ENCODE measurements around the gene CYB5R2. TPM values are rescaled to one million over a fixed set of nuclear protein-coding genes. Genes with fewer than 3 reads are reported as not detected.

CYB5R2 gene
- total and polyA plus RNA-seq, 5 donors from 2014 or later, result 0.54 TPM; not detected in 4

DNA sequence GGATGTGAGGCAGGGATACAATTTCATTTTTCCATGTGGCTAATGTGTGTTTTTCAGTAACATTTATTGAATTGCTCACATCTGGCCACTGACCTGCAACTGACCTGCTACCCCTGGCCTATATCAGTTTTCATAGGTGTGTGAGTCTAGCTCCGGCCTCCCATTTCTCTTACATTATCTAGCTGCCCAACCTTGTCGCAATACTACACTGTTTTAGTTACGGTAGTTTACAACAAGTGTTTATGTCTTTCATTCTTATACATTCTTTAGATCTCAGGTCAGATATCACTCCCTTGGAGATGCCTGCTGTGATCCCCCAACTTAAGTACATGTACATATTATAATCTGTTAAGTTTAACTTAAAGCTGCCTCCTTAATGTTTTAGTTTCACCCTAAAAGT is 2.3 kb upstream of the CYB5R2 start:
- no peak for DNase-seq
- Mint-ChIP-seq H3K27me3 (peaks cover 51% of the 10 kb centered on the region), H3K4me3 (no peak overlapping the region), H3K9me3 (no peaks in the 10 kb centered on the region), H3K27ac (no peak overlapping the region), H3K4me1 (peaks cover 0 to 8% (median 2%) of the 10 kb centered on the region in 4 donors), H3K36me3 (no peaks in the 10 kb centered on the region)
- Histone ChIP-seq H3K27me3 (ENCODE audit: control insufficient read depth, insufficient read depth, low read length) (peaks cover 20% of the 10 kb centered on the region), H3K4me1 (ENCODE audit: control insufficient read depth, insufficient read depth, low read length, poor library complexity, severe bottlenecking) (no peaks in the 10 kb centered on the region), H3K4me3 (ENCODE audit: low read depth, low read length) (no peak overlapping the region), H3K36me3 (ENCODE audit: control insufficient read depth, insufficient read depth, low read length) (no peaks in the 10 kb centered on the region), H3K9me3 (ENCODE audit: control insufficient read depth in 2 of 2, low read length in 2 of 2) (no peaks in the 10 kb centered on the region), H3K27ac (ENCODE audit: insufficient read depth, low read length, poor library complexity, severe bottlenecking) (no peak overlapping the region)
- no peak for ATAC-seq (ENCODE audit: low read depth in 2 of 2)

DNA sequence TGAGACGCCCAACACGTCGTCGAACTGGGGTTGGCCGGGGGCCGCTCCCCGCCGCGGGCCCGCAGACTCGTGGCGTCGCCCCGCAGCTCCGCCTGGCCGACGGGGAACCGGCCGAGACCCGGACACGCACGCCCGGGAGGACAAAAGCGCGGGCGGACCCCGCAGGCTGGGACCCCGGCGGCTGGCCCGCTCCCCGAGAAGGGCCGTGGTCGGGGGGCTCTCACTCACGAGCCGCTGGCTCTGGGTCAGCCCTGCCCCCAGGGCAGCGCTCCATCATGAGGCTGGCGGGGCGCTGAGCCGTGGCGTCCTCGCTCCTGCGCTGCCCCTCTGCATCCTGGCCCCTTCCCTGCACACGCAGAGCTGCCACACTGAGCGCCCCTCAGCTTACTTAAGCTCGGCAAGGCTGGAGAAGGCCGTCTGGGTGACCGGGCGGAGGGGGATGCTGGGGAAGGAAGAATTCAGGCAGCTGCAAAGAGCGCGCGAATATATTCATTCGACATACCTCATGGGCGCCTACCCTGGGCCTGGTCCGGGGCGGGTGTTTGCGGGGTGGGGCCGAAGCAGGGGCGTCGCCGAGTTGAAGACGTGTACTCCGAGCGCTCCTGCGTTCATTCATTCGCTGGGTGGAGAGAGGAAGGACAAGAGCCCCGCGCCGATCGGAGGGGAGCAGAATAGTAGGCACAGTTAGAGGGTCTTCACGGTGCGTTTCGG is 579 bp upstream of the CYB5R2 start:
- peak in 1 of 3 donors; percentile 8 for DNase-seq
- no peak for ATAC-seq (ENCODE audit: low read depth in 2 of 2)
- Histone ChIP-seq H3K36me3 (ENCODE audit: control insufficient read depth, insufficient read depth, low read length) (no peaks in the 10 kb centered on the region), H3K4me1 (ENCODE audit: control insufficient read depth, insufficient read depth, low read length, poor library complexity, severe bottlenecking) (no peaks in the 10 kb centered on the region), H3K27me3 (ENCODE audit: control insufficient read depth, insufficient read depth, low read length) (peaks cover 20% of the 10 kb centered on the region), H3K27ac (ENCODE audit: insufficient read depth, low read length, poor library complexity, severe bottlenecking) (no peak overlapping the region), H3K4me3 (ENCODE audit: low read depth, low read length) (no peak overlapping the region), H3K9me3 (ENCODE audit: control insufficient read depth in 2 of 2, low read length in 2 of 2) (no peaks in the 10 kb centered on the region)
- peaks cover 56% of the 10 kb centered on the region for H3K27me3 Mint-ChIP-seq
- no peaks in the 10 kb centered on the region for H3K36me3 Mint-ChIP-seq
- no peak overlapping the region for H3K27ac Mint-ChIP-seq
- H3K4me1 Mint-ChIP-seq, result peaks cover 0 to 8% (median 2%) of the 10 kb centered on the region in 4 donors
- H3K9me3 Mint-ChIP-seq, result no peaks in the 10 kb centered on the region
- peak overlapping the region in 2 of 4 donors; percentile 68 to 74 for H3K4me3 Mint-ChIP-seq

DNA sequence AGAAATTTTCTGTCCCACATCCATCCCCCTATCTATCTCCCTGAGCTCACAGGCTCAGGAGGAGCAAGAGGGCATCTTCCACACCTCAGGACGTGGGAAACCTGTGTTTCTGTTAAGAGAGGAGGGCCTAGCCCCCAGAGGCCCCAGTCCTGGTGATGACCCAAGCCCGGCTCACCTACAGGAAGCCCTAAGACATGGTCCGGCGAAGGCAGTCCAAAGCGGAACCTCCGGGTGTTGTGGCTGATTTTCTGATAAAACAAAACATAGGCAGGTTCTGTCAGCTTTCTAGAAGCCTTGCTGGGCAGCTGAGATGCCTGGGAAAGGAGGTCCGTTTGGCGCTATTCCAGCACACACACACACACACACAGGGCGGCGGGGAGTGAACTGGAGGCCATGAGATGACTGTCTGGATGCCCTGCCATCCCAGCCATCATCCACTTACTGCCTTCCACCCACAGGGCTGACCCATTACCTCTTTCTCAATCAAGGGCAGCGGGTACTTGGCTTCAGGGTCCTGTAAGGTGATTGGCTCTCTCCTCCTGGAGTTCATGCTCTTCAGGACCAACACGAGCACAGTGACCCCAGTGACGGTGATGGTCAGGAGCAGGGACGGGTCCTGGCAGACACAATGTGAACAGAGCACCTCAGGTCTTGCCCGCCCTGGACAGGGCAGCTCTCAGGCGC is 882 bp downstream of the CYB5R2 start:
- no peak overlapping the region for H3K27ac Mint-ChIP-seq
- H3K4me3 Mint-ChIP-seq, result peak overlapping the region in 2 of 4 donors; percentile 16 to 47
- DNase-seq, result no peak
- H3K9me3 Mint-ChIP-seq, result no peaks in the 10 kb centered on the region
- no peaks in the 10 kb centered on the region for H3K9me3 ChIP-seq (ENCODE audit: control insufficient read depth in 2 of 2, low read length in 2 of 2)
- no peak overlapping the region for H3K27ac ChIP-seq (ENCODE audit: insufficient read depth, low read length, poor library complexity, severe bottlenecking)
- H3K27me3 Mint-ChIP-seq, result peaks cover 51% of the 10 kb centered on the region
- peaks cover 0 to 8% (median 2%) of the 10 kb centered on the region in 4 donors for H3K4me1 Mint-ChIP-seq
- H3K27me3 ChIP-seq (ENCODE audit: control insufficient read depth, insufficient read depth, low read length), result peaks cover 20% of the 10 kb centered on the region
- ATAC-seq (ENCODE audit: low read depth in 2 of 2), result no peak
- no peaks in the 10 kb centered on the region for H3K4me1 ChIP-seq (ENCODE audit: control insufficient read depth, insufficient read depth, low read length, poor library complexity, severe bottlenecking)
- H3K36me3 ChIP-seq (ENCODE audit: control insufficient read depth, insufficient read depth, low read length), result no peaks in the 10 kb centered on the region
- H3K4me3 ChIP-seq (ENCODE audit: low read depth, low read length), result no peak overlapping the region
- no peaks in the 10 kb centered on the region for H3K36me3 Mint-ChIP-seq

DNA sequence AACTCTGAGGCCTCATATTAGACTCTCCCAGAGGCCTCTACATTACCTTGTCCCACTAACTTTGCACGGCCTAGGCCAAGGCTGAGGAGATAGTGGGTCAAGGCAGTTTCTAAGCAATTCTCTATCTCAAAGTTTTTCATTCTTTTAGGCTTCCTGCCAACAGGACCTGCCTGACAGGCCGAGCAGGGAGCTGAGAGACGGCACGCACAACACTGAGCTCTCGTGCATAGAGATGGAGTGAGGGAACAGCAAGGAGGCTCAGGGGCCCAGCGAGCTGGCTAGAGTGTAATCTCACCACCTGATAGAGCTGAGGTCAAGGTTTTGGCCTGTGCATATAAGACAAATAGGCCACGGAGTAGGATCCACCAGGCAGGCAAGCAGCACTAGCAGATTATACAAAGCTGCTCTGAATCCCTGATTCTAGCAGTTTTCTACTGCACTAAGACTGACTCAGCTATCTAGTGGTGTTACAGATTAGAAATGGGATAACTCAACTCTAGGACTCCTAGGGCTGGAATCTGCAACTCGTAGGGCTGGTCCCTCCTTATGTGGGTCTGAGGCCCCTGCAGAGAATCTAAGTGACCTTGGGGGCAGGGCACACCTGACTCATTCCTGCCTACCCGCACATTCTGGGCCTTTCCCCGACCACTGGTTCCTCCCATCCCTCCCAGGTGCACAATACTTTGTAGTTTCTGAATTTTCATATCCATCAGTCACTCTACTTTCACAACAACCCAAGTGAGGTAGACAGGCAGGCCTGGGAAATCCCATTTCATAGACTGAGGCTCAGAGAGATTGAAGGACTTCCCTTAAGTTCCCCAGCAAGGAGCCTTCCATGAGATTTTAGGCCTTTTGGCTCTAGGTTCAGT is 1.7 kb downstream of the CYB5R2 start:
- Mint-ChIP-seq H3K4me1 (peaks cover 0 to 8% (median 2%) of the 10 kb centered on the region in 4 donors), H3K4me3 (no peak overlapping the region), H3K36me3 (no peaks in the 10 kb centered on the region), H3K9me3 (no peaks in the 10 kb centered on the region), H3K27me3 (peaks cover 51% of the 10 kb centered on the region), H3K27ac (no peak overlapping the region)
- Histone ChIP-seq H3K27me3 (ENCODE audit: control insufficient read depth, insufficient read depth, low read length) (peaks cover 20% of the 10 kb centered on the region), H3K27ac (ENCODE audit: insufficient read depth, low read length, poor library complexity, severe bottlenecking) (no peak overlapping the region), H3K4me1 (ENCODE audit: control insufficient read depth, insufficient read depth, low read length, poor library complexity, severe bottlenecking) (no peaks in the 10 kb centered on the region), H3K4me3 (ENCODE audit: low read depth, low read length) (no peak overlapping the region), H3K9me3 (ENCODE audit: control insufficient read depth in 2 of 2, low read length in 2 of 2) (no peaks in the 10 kb centered on the region), H3K36me3 (ENCODE audit: control insufficient read depth, insufficient read depth, low read length) (no peaks in the 10 kb centered on the region)
- no peak for ATAC-seq (ENCODE audit: low read depth in 2 of 2)
- DNase-seq, result no peak

DNA sequence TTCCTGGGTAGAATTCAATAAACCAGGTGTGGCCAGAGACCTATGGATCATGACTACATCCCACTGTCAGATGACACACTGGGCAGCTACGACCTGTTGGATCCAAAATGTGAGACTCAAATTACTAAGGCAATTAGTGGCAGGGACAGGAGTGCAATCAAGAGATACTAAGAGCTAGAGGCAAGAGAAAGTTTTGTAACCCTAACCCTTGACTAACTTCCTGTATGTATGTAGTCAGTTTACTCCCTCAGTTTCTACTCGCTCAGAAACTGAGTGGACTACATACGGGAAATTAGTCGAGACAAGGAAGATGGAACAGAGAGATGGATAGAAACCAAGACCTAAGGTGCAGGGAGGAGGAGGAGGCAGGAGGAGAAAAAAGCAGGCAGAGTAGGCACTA is 2.7 kb downstream of the CYB5R2 start:
- DNase-seq, result no peak
- no peaks in the 10 kb centered on the region for H3K4me1 ChIP-seq (ENCODE audit: control insufficient read depth, insufficient read depth, low read length, poor library complexity, severe bottlenecking)
- no peak overlapping the region for H3K4me3 ChIP-seq (ENCODE audit: low read depth, low read length)
- no peak for ATAC-seq (ENCODE audit: low read depth in 2 of 2)
- H3K36me3 ChIP-seq (ENCODE audit: control insufficient read depth, insufficient read depth, low read length), result no peaks in the 10 kb centered on the region
- H3K9me3 ChIP-seq (ENCODE audit: control insufficient read depth in 2 of 2, low read length in 2 of 2), result no peaks in the 10 kb centered on the region
- H3K4me3 Mint-ChIP-seq, result no peak overlapping the region
- H3K27ac ChIP-seq (ENCODE audit: insufficient read depth, low read length, poor library complexity, severe bottlenecking), result no peak overlapping the region
- peaks cover 0 to 8% (median 2%) of the 10 kb centered on the region in 4 donors for H3K4me1 Mint-ChIP-seq
- H3K27me3 Mint-ChIP-seq, result peaks cover 42% of the 10 kb centered on the region
- peaks cover 14% of the 10 kb centered on the region for H3K27me3 ChIP-seq (ENCODE audit: control insufficient read depth, insufficient read depth, low read length)
- H3K9me3 Mint-ChIP-seq, result peaks cover 0 to 2% (median 0%) of the 10 kb centered on the region in 7 donors
- H3K36me3 Mint-ChIP-seq, result no peaks in the 10 kb centered on the region
- no peak overlapping the region for H3K27ac Mint-ChIP-seq

DNA sequence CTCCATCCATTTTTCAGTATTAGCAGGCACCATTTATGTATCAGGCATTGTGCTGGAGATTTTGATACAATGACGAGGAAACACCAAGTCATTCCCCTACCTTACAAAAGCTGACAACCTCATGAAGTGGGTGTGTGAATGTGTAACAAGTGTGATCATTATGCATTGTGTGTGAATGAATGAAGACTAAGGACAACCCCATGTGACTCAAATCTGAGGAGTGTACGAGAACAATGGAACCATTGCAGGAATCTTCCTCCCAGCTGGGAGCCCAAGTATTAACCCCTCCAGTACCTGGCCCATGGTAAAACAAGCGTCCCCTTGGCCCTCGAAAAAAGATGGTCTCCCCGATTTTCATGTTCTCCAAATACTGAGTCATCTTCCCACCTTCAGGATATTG is 4.4 kb downstream of the CYB5R2 start:
- no peak overlapping the region for H3K27ac Mint-ChIP-seq
- H3K4me1 Mint-ChIP-seq, result peaks cover 0 to under 1% (median 0%) of the 10 kb centered on the region in 4 donors
- no peak for ATAC-seq (ENCODE audit: low read depth in 2 of 2)
- H3K4me3 Mint-ChIP-seq, result no peak overlapping the region
- Histone ChIP-seq H3K36me3 (ENCODE audit: control insufficient read depth, insufficient read depth, low read length) (no peaks in the 10 kb centered on the region), H3K27me3 (ENCODE audit: control insufficient read depth, insufficient read depth, low read length) (peaks cover 8% of the 10 kb centered on the region), H3K4me3 (ENCODE audit: low read depth, low read length) (no peak overlapping the region), H3K27ac (ENCODE audit: insufficient read depth, low read length, poor library complexity, severe bottlenecking) (no peak overlapping the region), H3K9me3 (ENCODE audit: control insufficient read depth in 2 of 2, low read length in 2 of 2) (no peaks in the 10 kb centered on the region), H3K4me1 (ENCODE audit: control insufficient read depth, insufficient read depth, low read length, poor library complexity, severe bottlenecking) (no peaks in the 10 kb centered on the region)
- H3K9me3 Mint-ChIP-seq, result peaks cover 0 to 2% (median 0%) of the 10 kb centered on the region in 7 donors
- no peaks in the 10 kb centered on the region for H3K36me3 Mint-ChIP-seq
- peaks cover 27% of the 10 kb centered on the region for H3K27me3 Mint-ChIP-seq
- no peak for DNase-seq

DNA sequence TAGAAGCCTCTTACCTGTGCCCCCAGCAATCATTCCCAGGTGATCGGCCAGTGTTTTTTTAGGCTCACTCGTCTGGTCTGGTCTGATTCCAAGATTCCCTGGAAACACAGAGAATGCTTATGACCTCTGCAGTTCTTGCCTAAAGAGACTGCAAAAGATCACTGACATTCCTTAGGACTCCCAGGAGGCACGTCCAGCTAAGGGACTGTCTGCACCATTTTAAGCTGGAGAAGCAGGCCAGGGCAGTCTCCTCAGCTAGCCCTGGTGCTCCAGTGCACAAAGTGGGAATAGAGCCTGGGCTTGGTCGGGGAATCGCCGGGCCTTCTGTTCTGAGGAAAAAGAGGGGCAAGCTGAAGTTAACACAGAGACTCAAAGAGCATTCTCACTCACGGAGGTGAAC is 4.8 kb downstream of the CYB5R2 start:
- peaks cover 27% of the 10 kb centered on the region for H3K27me3 Mint-ChIP-seq
- DNase-seq (no peak), ATAC-seq (ENCODE audit: low read depth in 2 of 2) (no peak)
- H3K4me3 Mint-ChIP-seq, result no peak overlapping the region
- H3K36me3 Mint-ChIP-seq, result no peaks in the 10 kb centered on the region
- no peak overlapping the region for H3K27ac Mint-ChIP-seq
- peaks cover 8% of the 10 kb centered on the region for H3K27me3 ChIP-seq (ENCODE audit: control insufficient read depth, insufficient read depth, low read length)
- H3K9me3 Mint-ChIP-seq, result peaks cover 0 to 2% (median 0%) of the 10 kb centered on the region in 7 donors
- no peak overlapping the region for H3K4me3 ChIP-seq (ENCODE audit: low read depth, low read length)
- H3K4me1 Mint-ChIP-seq, result no peaks in the 10 kb centered on the region
- H3K36me3 ChIP-seq (ENCODE audit: control insufficient read depth, insufficient read depth, low read length), result no peaks in the 10 kb centered on the region
- no peaks in the 10 kb centered on the region for H3K4me1 ChIP-seq (ENCODE audit: control insufficient read depth, insufficient read depth, low read length, poor library complexity, severe bottlenecking)
- H3K9me3 ChIP-seq (ENCODE audit: control insufficient read depth in 2 of 2, low read length in 2 of 2), result no peaks in the 10 kb centered on the region
- H3K27ac ChIP-seq (ENCODE audit: insufficient read depth, low read length, poor library complexity, severe bottlenecking), result no peak overlapping the region
